Transverse colon (tissue), 4 donors: ENCODE data around the gene SLK.

Source experiments
- EP300 ChIP-seq: sonication (generic); formaldehyde crosslinking; IDR thresholded peaks from one replicate; pipeline ENCODE4 v1.6.1; 2017; ENCODE audit warnings: antibody characterized with exemption, low read depth
- POLR2A ChIP-seq: fragments of 450-650 bp; IDR thresholded peaks from one replicate; pipeline ENCODE4 v1.6.1; 2016; ENCODE audit warnings: antibody characterized with exemption, mild to moderate bottlenecking, moderate library complexity
- POLR2AphosphoS5 ChIP-seq, 3 donors: sonication (generic); formaldehyde crosslinking; IDR thresholded peaks; one replicate each; pipeline ENCODE4 v1.6.1; 2016; ENCODE audit warnings: antibody characterized with exemption in 3 of 3
- TF ChIP-seq, protein P1 (sequence below), 5 experiments: fragments of 200-600 bp in 3 of 5; fragments of 450-650 bp in 2 of 5; sonication (generic) in 3 of 5; IDR thresholded peaks; 1 replicate in 2 of 5; 2 replicates in 3 of 5; pipeline ENCODE4 v1.5.1; 2016 to 2017; ENCODE audit warnings: antibody characterized with exemption in 5 of 5, inconsistent platforms in 3 of 5, mild to moderate bottlenecking in 2 of 5, moderate library complexity in 1 of 5

DNA sequence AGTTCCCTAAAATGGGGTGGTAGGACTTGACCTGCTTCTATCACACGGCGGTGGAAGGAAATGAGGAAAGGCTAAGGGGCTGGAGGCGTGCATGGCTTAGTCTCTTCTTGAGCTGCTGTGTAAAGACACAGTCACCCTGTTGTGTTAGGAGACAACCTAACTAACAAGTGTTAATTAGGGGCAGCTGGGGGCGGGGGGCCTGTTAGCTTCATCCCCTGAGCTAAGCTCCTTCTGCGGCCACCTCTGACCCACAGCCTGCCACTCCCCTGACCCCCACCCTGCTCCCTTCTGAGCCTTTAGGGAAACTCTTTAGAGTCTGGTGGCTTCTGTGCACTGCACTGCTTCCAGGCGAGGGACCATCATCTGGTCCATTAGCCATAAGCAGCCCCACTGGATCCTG, 90.8 kb downstream of the SLK start:
- TF ChIP-seq, protein P1, sequence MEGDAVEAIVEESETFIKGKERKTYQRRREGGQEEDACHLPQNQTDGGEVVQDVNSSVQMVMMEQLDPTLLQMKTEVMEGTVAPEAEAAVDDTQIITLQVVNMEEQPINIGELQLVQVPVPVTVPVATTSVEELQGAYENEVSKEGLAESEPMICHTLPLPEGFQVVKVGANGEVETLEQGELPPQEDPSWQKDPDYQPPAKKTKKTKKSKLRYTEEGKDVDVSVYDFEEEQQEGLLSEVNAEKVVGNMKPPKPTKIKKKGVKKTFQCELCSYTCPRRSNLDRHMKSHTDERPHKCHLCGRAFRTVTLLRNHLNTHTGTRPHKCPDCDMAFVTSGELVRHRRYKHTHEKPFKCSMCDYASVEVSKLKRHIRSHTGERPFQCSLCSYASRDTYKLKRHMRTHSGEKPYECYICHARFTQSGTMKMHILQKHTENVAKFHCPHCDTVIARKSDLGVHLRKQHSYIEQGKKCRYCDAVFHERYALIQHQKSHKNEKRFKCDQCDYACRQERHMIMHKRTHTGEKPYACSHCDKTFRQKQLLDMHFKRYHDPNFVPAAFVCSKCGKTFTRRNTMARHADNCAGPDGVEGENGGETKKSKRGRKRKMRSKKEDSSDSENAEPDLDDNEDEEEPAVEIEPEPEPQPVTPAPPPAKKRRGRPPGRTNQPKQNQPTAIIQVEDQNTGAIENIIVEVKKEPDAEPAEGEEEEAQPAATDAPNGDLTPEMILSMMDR (IDR thresholded peaks at IDR 0.05) = no peak
- TF ChIP-seq POLR2AphosphoS5 (IDR thresholded peaks at IDR 0.05) (no peak), POLR2A (no peak), EP300 (no peak)
